ENCODE results near the gene ZSCAN32.

DNA sequence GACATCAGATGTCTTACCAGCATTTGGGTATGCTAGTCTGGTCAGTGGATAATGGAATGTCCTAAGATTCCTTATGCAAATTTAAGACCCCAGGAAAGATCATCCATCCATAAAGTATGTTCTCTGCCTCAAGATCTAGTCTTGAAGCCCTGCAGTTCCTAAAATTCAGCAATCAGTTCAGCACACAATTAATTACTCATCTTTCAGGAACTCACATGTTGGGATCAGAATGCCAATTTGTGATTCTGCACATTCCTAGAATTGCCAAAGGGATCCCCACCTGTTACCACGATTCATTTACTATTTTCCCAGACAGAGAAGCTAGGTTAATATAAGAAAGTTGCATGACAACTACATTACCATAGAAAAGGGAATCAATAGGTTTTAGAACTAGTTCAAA lies 41.9 kb downstream of the ZSCAN32 start:
- TF ChIP-seq, protein P1, sequence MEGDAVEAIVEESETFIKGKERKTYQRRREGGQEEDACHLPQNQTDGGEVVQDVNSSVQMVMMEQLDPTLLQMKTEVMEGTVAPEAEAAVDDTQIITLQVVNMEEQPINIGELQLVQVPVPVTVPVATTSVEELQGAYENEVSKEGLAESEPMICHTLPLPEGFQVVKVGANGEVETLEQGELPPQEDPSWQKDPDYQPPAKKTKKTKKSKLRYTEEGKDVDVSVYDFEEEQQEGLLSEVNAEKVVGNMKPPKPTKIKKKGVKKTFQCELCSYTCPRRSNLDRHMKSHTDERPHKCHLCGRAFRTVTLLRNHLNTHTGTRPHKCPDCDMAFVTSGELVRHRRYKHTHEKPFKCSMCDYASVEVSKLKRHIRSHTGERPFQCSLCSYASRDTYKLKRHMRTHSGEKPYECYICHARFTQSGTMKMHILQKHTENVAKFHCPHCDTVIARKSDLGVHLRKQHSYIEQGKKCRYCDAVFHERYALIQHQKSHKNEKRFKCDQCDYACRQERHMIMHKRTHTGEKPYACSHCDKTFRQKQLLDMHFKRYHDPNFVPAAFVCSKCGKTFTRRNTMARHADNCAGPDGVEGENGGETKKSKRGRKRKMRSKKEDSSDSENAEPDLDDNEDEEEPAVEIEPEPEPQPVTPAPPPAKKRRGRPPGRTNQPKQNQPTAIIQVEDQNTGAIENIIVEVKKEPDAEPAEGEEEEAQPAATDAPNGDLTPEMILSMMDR (IDR thresholded peaks at IDR 0.05; ENCODE audit: insufficient read depth, low read depth, low read length) = no peak
- no peak for TF ChIP-seq EZH2 (IDR thresholded peaks at IDR 0.05; ENCODE audit: insufficient read depth, low read length)

All from astrocyte (in vitro differentiated cells and primary cell).